Thymus (tissue), 11 donors: ENCODE measurements around the gene GALNT10. TPM values are rescaled to one million over a fixed set of nuclear protein-coding genes. Genes with fewer than 3 reads are reported as not detected.

ENCODE experiments used
- DNase-seq, 9 donors: peaks; one replicate each; pipeline ENCODE4 v3.0.0-alpha.2; 2013; ENCODE audit warnings: low spot score in 9 of 9, low read depth in 6 of 9, missing footprints in 1 of 9
- H3K27ac ChIP-seq, 2 donors: one replicate each; pipeline ENCODE4 v1.5.1; 2013; ENCODE audit warnings: control low read depth in 1 of 2, low read depth in 1 of 2, low read length in 1 of 2, mild to moderate bottlenecking in 1 of 2, moderate library complexity in 1 of 2
- H3K27me3 ChIP-seq, 2 donors: one replicate each; pipeline ENCODE4 v1.5.1; 2013; ENCODE audit warnings: low read length in 1 of 2; ENCODE audit not compliant: control insufficient read depth in 2 of 2, insufficient read depth in 1 of 2
- H3K36me3 ChIP-seq, 2 donors: one replicate each; pipeline ENCODE4 v1.5.1; 2013; ENCODE audit warnings: low read length in 1 of 2, mild to moderate bottlenecking in 1 of 2, moderate library complexity in 1 of 2; ENCODE audit not compliant: control insufficient read depth in 2 of 2, insufficient read depth in 2 of 2
- H3K4me1 ChIP-seq, 2 donors: one replicate each; pipeline ENCODE4 v1.5.1; 2013; ENCODE audit warnings: low read length in 2 of 2; ENCODE audit not compliant: control insufficient read depth in 2 of 2, insufficient read depth in 2 of 2
- H3K4me3 ChIP-seq, 2 donors: one replicate each; pipeline ENCODE4 v1.5.1; 2013; ENCODE audit warnings: low read length in 2 of 2, control low read depth in 1 of 2, mild to moderate bottlenecking in 1 of 2
- H3K9me3 ChIP-seq, 2 donors: one replicate each; pipeline ENCODE4 v1.5.1; 2013; ENCODE audit warnings: low read length in 1 of 2, mild to moderate bottlenecking in 1 of 2; ENCODE audit not compliant: control insufficient read depth in 2 of 2, insufficient read depth in 1 of 2
- WGBS: extraction: QIAGEN DNeasy Blood & Tissue Kit; methylation state at CpG from one replicate; pipeline ENCODE4 v1.1.7; 2013; 5-methylcytosine and 5-hydroxymethylcytosine counted together
- polyA plus RNA-seq: library from polyadenylated mRNA; stranded (reverse); fragments of 200-250 nt; gene quantifications from one replicate; pipeline ENCODE4 v1.2.3, GENCODE V29; 2013
- total RNA-seq: library from RNA; stranded (reverse); fragments of 120-200 nt; gene quantifications from one replicate; pipeline ENCODE4 v1.2.4, GENCODE V29; 2013
- donor health status: healthy.

The GALNT10 gene
- total and polyA plus RNA-seq, 2 donors = 8.7 to 9.7 TPM

DNA sequence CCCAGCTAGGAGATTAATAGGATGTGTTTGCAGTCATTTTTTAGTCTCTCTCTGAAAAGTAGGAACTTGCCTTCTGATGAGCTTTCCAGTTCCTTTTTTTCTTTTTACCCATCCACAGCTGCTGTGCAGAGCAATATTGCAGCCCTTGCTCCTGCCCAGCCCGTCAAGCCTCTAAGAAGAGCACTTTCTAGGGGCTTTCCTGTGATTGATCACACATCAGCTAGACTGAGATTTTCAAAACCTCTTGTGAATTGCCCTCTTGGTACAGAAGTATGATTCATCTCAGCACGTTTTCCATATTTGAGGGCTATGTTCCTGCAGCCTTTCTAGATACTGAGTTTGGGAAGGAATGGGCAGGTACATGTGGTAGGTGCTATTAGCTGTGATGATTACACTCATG is 93.9 kb downstream of the GALNT10 start:
- Histone ChIP-seq H3K4me1 (no peaks in the 10 kb centered on the region), H3K36me3 (no peaks in the 10 kb centered on the region), H3K9me3 (no peaks in the 10 kb centered on the region), H3K4me3 (no peak overlapping the region), H3K27me3 (no peaks in the 10 kb centered on the region), H3K27ac (no peak overlapping the region)
- no peak for DNase-seq
- WGBS = 61% methylated on average over 2 of the region's 2 CpGs

DNA sequence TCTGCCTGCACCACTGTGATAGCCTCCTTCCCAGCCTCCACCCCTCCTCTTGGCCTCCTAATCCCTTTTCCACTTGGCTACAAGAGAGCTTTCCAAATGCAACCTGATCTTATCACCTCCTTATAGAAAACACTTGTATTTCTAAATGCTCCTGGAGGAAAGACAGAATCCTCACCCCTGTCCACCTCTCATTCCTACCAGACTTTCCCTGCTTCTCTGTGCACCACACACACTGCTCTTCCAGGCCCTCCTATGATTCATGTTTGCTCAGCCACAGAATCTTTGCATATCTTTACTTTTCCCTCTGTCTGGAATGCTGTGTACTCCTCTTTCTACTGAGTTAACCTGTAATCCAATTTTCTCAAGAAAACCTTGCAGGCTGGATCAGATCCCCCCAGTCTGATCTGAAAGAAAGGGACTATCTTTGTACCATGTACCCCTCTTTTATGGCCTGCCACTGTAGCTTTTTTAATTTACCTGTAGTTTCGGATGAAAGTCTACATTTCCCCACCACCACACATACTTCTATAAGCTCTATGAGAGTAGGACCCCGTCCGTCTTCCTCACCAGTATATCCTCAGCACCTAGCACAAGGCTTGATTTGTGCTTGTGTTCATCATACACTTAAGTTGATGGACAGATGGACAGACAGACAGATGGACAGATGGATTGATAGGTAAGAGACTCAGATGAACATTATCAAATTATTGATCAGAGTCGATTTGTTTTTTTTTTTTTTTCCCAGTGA is 95.3 kb downstream of the GALNT10 start:
- Histone ChIP-seq H3K4me1 (no peaks in the 10 kb centered on the region), H3K27me3 (no peaks in the 10 kb centered on the region), H3K27ac (no peak overlapping the region), H3K9me3 (no peaks in the 10 kb centered on the region), H3K4me3 (no peak overlapping the region), H3K36me3 (no peaks in the 10 kb centered on the region)
- 97% methylated on average over 4 of the region's 4 CpGs for WGBS
- no peak for DNase-seq

DNA sequence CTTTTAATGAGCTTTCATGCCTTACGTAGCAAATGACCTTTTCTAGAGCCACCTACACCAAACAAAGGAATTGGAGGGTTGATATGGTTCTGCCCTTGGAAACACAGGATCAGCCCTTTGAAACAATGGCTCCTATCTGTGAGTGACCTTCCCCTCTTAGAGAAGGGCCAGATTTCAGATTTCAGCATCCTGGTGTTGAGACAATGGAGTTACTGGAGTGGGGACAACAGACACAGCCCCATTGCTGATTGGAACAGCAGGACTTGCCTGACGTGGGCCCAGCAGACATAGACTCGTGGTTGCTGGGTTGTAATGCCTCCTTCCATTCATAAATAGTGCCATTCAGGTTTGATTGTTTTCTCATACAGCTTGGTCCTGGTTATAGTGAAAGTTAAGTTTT is 96.0 kb downstream of the GALNT10 start:
- Histone ChIP-seq H3K27ac (no peak overlapping the region), H3K4me1 (no peaks in the 10 kb centered on the region), H3K27me3 (no peaks in the 10 kb centered on the region), H3K9me3 (no peaks in the 10 kb centered on the region), H3K4me3 (no peak overlapping the region), H3K36me3 (no peaks in the 10 kb centered on the region)
- DNase-seq = no peak
- WGBS = 98% methylated on average over 3 of the region's 3 CpGs

DNA sequence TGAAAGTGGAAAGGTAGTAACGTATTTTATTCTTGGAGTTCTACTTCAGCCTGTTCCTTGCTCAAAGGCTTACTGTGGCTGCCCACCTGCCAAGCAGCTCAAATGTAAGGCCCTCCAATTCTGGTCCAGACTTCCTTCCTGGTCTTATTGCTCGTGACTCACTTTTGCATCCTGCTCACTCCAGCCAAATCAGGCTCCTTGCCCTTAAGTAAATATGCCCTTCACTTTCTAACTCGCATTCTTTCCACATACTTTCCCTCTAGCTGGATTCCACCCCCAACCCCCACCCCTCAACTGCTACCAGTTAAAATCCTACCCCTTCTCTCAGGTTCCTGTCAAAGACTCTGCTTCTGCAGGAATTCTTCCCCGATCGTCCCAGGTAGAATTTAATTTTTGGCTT is 96.6 kb downstream of the GALNT10 start:
- no peak for DNase-seq
- no peaks in the 10 kb centered on the region for H3K4me1 ChIP-seq
- no peaks in the 10 kb centered on the region for H3K36me3 ChIP-seq
- 93% methylated on average over 5 of the region's 5 CpGs for WGBS
- H3K27me3 ChIP-seq = no peaks in the 10 kb centered on the region
- H3K27ac ChIP-seq = no peak overlapping the region
- no peaks in the 10 kb centered on the region for H3K9me3 ChIP-seq
- no peak overlapping the region for H3K4me3 ChIP-seq

DNA sequence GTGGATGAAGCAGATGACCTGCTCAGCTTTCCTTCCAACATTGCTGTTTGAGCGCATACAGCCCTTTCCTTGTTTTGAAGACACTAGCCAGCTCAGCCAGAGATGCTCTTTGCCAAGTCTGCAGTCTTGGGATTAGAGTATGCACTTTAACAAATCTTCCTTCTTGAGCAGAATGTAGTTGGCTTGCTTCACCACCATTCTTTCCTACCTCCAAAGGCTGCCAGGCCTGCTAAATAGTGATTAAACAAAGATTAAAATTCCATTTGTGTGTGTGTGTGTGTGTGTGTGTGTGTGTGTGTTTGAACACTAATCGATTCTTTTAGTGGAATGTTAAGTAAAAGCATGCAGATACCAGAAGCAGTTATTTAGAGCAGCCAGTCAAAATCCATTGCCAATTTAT is 97.6 kb downstream of the GALNT10 start:
- DNase-seq = no peak
- no peaks in the 10 kb centered on the region for H3K36me3 ChIP-seq
- H3K9me3 ChIP-seq = no peaks in the 10 kb centered on the region
- no peaks in the 10 kb centered on the region for H3K27me3 ChIP-seq
- H3K4me1 ChIP-seq = no peaks in the 10 kb centered on the region
- WGBS = 96% methylated on average over 2 of the region's 2 CpGs
- H3K4me3 ChIP-seq = no peak overlapping the region
- no peak overlapping the region for H3K27ac ChIP-seq

DNA sequence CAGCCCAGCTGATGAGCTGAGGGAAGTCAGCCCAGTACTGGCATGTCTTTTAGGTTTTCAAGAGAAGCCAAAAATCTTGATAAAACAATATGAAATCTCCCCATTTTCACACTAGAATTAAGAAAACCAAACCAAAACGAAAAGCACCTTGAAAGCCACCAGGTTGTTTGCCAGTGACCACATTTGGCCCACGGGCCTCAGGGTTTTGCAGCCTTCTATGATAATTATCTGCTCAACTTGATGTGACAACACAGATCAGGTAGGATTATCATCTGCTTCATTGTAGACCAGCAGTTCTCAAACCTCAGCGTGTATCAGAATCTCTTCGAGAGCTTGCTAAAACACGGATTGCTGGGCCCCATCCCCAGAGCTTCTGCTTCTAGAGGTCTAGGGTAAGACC is 101.4 kb downstream of the GALNT10 start:
- Histone ChIP-seq H3K9me3 (no peaks in the 10 kb centered on the region), H3K4me3 (no peak overlapping the region), H3K27ac (no peak overlapping the region), H3K27me3 (no peaks in the 10 kb centered on the region), H3K36me3 (no peaks in the 10 kb centered on the region), H3K4me1 (no peaks in the 10 kb centered on the region)
- no peak for DNase-seq
- WGBS = 98% methylated on average over 5 of the region's 5 CpGs

DNA sequence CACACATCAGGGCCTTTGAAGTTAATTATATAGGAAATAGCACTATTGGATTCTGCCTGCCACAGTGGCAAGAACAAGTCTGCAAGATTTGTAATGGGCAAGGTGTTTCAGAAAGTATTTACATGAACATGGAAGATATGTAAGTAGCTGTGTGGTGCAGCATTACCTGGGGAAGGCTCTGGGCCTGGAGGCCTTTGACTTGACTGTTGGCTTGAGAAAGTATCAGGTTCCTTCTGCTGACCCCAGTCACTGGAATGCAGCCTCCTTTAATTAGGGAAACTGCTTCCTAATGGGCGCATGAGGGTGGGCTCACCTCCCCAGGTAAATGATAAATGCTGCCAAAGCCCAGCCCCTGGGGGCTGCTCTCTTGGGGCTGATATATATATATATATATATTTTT is 102.7 kb downstream of the GALNT10 start:
- 100% methylated on average over 1 of the region's 1 CpG for WGBS
- no peak overlapping the region for H3K4me3 ChIP-seq
- no peaks in the 10 kb centered on the region for H3K4me1 ChIP-seq
- H3K27me3 ChIP-seq = no peaks in the 10 kb centered on the region
- DNase-seq = no peak
- no peaks in the 10 kb centered on the region for H3K36me3 ChIP-seq
- H3K9me3 ChIP-seq = no peaks in the 10 kb centered on the region
- H3K27ac ChIP-seq = no peak overlapping the region

DNA sequence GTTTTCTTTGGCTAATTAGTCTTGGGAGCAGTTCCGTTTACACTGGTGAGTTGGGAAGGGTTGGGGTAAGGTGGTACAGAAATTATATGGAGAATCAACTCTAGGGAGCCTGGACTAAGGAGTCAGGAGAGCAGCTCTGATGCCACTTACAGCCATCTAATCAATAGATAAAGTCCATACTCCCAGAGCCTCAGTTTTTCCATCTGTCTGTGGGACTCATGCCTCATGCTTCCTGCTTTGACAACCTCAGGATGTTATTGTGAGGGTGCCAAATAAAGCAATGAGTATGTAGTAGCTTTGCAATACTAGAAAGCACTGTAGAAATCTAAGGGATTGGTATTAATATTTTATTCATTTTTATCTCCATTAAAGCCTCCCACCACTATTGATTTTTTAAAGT is 105.0 kb downstream of the GALNT10 start:
- Histone ChIP-seq H3K4me1 (no peaks in the 10 kb centered on the region), H3K9me3 (no peaks in the 10 kb centered on the region), H3K4me3 (no peak overlapping the region), H3K27me3 (no peaks in the 10 kb centered on the region), H3K36me3 (no peaks in the 10 kb centered on the region), H3K27ac (no peak overlapping the region)
- no peak for DNase-seq
- WGBS = 100% methylated on average over 1 of the region's 1 CpG

DNA sequence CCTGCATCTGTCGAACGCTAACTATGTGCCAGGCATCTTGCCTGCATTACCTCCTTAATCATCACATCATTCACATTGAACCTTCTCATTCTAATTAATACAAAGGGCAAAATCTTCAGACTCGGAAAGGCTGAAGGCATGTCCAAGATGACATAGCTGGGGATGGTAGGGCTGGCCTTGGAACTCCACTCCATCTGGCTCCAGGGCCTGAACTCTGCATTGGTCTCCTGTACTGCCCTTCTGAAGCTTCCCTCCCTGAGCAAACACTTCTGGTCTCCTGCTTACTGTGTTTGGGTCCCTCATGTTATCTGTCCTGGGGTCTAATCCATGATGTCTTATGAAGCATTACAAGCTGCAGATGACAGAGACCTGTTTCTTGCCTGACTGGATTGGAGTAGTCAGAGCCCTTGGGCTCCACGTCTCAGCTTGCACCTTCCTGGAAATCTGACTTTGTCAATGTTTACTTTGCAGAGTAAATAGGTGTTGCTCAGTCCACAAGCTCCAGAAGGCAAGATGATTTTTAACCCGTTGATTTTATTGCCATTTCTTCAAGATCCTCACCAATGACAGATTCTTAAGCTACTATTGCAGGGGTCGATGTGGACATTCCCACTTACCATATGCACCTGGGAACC is 106.1 kb downstream of the GALNT10 start:
- 94% methylated on average over 6 of the region's 6 CpGs for WGBS
- no peak for DNase-seq
- H3K27ac ChIP-seq = no peak overlapping the region
- H3K9me3 ChIP-seq = no peaks in the 10 kb centered on the region
- H3K27me3 ChIP-seq = no peaks in the 10 kb centered on the region
- no peaks in the 10 kb centered on the region for H3K36me3 ChIP-seq
- no peak overlapping the region for H3K4me3 ChIP-seq
- no peaks in the 10 kb centered on the region for H3K4me1 ChIP-seq
